HEK293 (cell line): ENCODE results near the gene DPEP1.

Source experiments
- CTCF ChIP-seq: fragments of 450-650 bp; formaldehyde crosslinking; IDR thresholded peaks from 2 replicates; pipeline ENCODE4 v1.5.1; 2016; ENCODE audit warnings: missing biosample characterization, missing genetic modification characterization
- GLIS1 ChIP-seq: fragments of 450-650 bp; formaldehyde crosslinking; IDR thresholded peaks from 2 replicates; pipeline ENCODE4 v1.5.1; 2016; ENCODE audit warnings: missing biosample characterization, missing genetic modification characterization
- GLIS2 ChIP-seq: fragments of 450-650 bp; formaldehyde crosslinking; IDR thresholded peaks from 2 replicates; pipeline ENCODE4 v1.5.1; 2016; ENCODE audit warnings: missing biosample characterization, missing genetic modification characterization
- KLF10 ChIP-seq: fragments of 450-650 bp; IDR thresholded peaks from 2 replicates; pipeline ENCODE4 v1.5.1; 2018; ENCODE audit warnings: missing biosample characterization, mild to moderate bottlenecking, missing genetic modification characterization
- KLF17 ChIP-seq: fragments of 450-650 bp; formaldehyde crosslinking; IDR thresholded peaks from 2 replicates; pipeline ENCODE4 v1.5.1; 2016; ENCODE audit warnings: missing biosample characterization, missing genetic modification characterization
- WT1 ChIP-seq: fragments of 450-650 bp; formaldehyde crosslinking; IDR thresholded peaks from 2 replicates; pipeline ENCODE4 v1.5.1; 2016; ENCODE audit warnings: missing biosample characterization, missing genetic modification characterization
- YY1 ChIP-seq: fragments of 450-650 bp; formaldehyde crosslinking; IDR thresholded peaks from 2 replicates; pipeline ENCODE4 v1.5.1; 2018; ENCODE audit warnings: missing biosample characterization, missing genetic modification characterization
- ZBTB21 ChIP-seq: fragments of 450-650 bp; formaldehyde crosslinking; IDR thresholded peaks from 2 replicates; pipeline ENCODE4 v1.5.1; 2017; ENCODE audit warnings: missing biosample characterization, missing genetic modification characterization
- ZEB2 ChIP-seq: fragments of 450-650 bp; formaldehyde crosslinking; IDR thresholded peaks from 2 replicates; pipeline ENCODE4 v1.5.1; 2016; ENCODE audit warnings: missing biosample characterization, missing genetic modification characterization
- ZIC2 ChIP-seq: fragments of 450-650 bp; formaldehyde crosslinking; IDR thresholded peaks from 2 replicates; pipeline ENCODE4 v1.5.1; 2016; ENCODE audit warnings: missing biosample characterization, missing genetic modification characterization
- ZNF16 ChIP-seq: fragments of 450-650 bp; formaldehyde crosslinking; IDR thresholded peaks from 2 replicates; pipeline ENCODE4 v1.5.1; 2016; ENCODE audit warnings: low read depth, missing biosample characterization, missing genetic modification characterization
- ZNF174 ChIP-seq: fragments of 450-650 bp; formaldehyde crosslinking; IDR thresholded peaks from 2 replicates; pipeline ENCODE4 v1.5.0; 2017; ENCODE audit warnings: missing biosample characterization, mild to moderate bottlenecking, missing genetic modification characterization
- ZNF221 ChIP-seq: fragments of 450-650 bp; formaldehyde crosslinking; IDR thresholded peaks from 2 replicates; pipeline ENCODE4 v1.5.1; 2017; ENCODE audit warnings: missing biosample characterization, missing genetic modification characterization, borderline replicate concordance
- ZNF223 ChIP-seq: fragments of 450-650 bp; formaldehyde crosslinking; IDR thresholded peaks from 2 replicates; pipeline ENCODE4 v1.5.1; 2016; ENCODE audit warnings: missing biosample characterization, missing genetic modification characterization
- ZNF266 ChIP-seq: fragments of 450-650 bp; formaldehyde crosslinking; IDR thresholded peaks from 2 replicates; pipeline ENCODE4 v1.5.1; 2016; ENCODE audit warnings: missing biosample characterization, missing genetic modification characterization, low read depth
- ZNF302 ChIP-seq: fragments of 450-650 bp; formaldehyde crosslinking; IDR thresholded peaks from 2 replicates; pipeline ENCODE4 v1.5.1; 2016; ENCODE audit warnings: missing biosample characterization, missing genetic modification characterization, low read depth
- ZNF341 ChIP-seq: fragments of 450-650 bp; formaldehyde crosslinking; IDR thresholded peaks from 2 replicates; pipeline ENCODE4; 2016; ENCODE audit warnings: low read depth, missing biosample characterization, missing genetic modification characterization
- ZNF398 ChIP-seq: fragments of 450-650 bp; formaldehyde crosslinking; IDR thresholded peaks from 2 replicates; pipeline ENCODE4 v1.5.1; 2017; ENCODE audit warnings: missing biosample characterization, missing genetic modification characterization
- ZNF48 ChIP-seq: fragments of 450-650 bp; formaldehyde crosslinking; IDR thresholded peaks from 2 replicates; pipeline ENCODE4 v1.5.1; 2016; ENCODE audit warnings: missing biosample characterization, missing genetic modification characterization
- ZNF510 ChIP-seq: fragments of 450-650 bp; formaldehyde crosslinking; IDR thresholded peaks from 2 replicates; pipeline ENCODE4 v1.5.1; 2018; ENCODE audit warnings: mild to moderate bottlenecking, missing genetic modification characterization, missing biosample characterization; ENCODE audit not compliant: insufficient replicate concordance
- ZNF513 ChIP-seq: fragments of 450-650 bp; IDR thresholded peaks from 2 replicates; pipeline ENCODE4 v1.5.1; 2018; ENCODE audit warnings: missing biosample characterization, missing genetic modification characterization
- ZNF514 ChIP-seq: fragments of 450-650 bp; formaldehyde crosslinking; IDR thresholded peaks from 2 replicates; pipeline ENCODE4 v1.5.1; 2016; ENCODE audit warnings: missing biosample characterization, missing genetic modification characterization
- ZNF521 ChIP-seq: fragments of 450-650 bp; formaldehyde crosslinking; IDR thresholded peaks from 2 replicates; pipeline ENCODE4 v1.5.1; 2017; ENCODE audit warnings: missing biosample characterization, mild to moderate bottlenecking, missing genetic modification characterization
- ZNF530 ChIP-seq: fragments of 450-650 bp; formaldehyde crosslinking; IDR thresholded peaks from 2 replicates; pipeline ENCODE4 v1.5.1; 2016; ENCODE audit warnings: low read depth, missing biosample characterization, missing genetic modification characterization
- ZNF561 ChIP-seq: fragments of 450-650 bp; IDR thresholded peaks from 2 replicates; pipeline ENCODE4 v1.5.1; 2018; ENCODE audit warnings: missing biosample characterization, missing genetic modification characterization, borderline replicate concordance
- ZNF610 ChIP-seq: fragments of 450-650 bp; formaldehyde crosslinking; IDR thresholded peaks from 2 replicates; pipeline ENCODE4 v1.5.1; 2016; ENCODE audit warnings: missing biosample characterization, missing genetic modification characterization, borderline replicate concordance
- ZNF639 ChIP-seq: fragments of 450-650 bp; formaldehyde crosslinking; IDR thresholded peaks from 2 replicates; pipeline ENCODE4 v1.5.1; 2016; ENCODE audit warnings: missing biosample characterization, missing genetic modification characterization
- ZNF664 ChIP-seq: fragments of 450-650 bp; formaldehyde crosslinking; IDR thresholded peaks from 2 replicates; pipeline ENCODE4 v1.5.1; 2016; ENCODE audit warnings: missing biosample characterization, missing genetic modification characterization
- ZNF791 ChIP-seq: fragments of 450-650 bp; formaldehyde crosslinking; IDR thresholded peaks from 2 replicates; pipeline ENCODE4 v1.5.1; 2016; ENCODE audit warnings: missing biosample characterization, missing genetic modification characterization
- ZNF830 ChIP-seq: fragments of 450-650 bp; IDR thresholded peaks from 2 replicates; pipeline ENCODE4 v1.5.0; 2018; ENCODE audit warnings: missing biosample characterization, missing genetic modification characterization, low read depth, mild to moderate bottlenecking, moderate library complexity
- ZSCAN30 ChIP-seq: fragments of 450-650 bp; IDR thresholded peaks from 2 replicates; pipeline ENCODE4 v1.5.1; 2018; ENCODE audit warnings: missing biosample characterization, mild to moderate bottlenecking, missing genetic modification characterization, moderate library complexity

The DPEP1 gene

GRCh38 chr16:89599451-89599858 lies 14.0 kb upstream of the DPEP1 start (continued):
- TF ChIP-seq ZNF510 (no peak), GLIS2 (tag by site-specific recombination) (no peak), ZIC2 (peak; percentile 44; the same call in 1 of the 2 replicates), ZNF221 (tag by site-specific recombination) (no peak), ZNF530 (tag by site-specific recombination) (no peak), ZBTB21 (no peak), ZNF513 (tag by site-specific recombination) (no peak), YY1 (tag by site-specific recombination) (no peak), ZNF791 (no peak), ZNF639 (no peak), ZNF398 (tag by site-specific recombination) (no peak), GLIS1 (tag by site-specific recombination) (no peak), ZNF514 (no peak), ZNF16 (tag by site-specific recombination) (no peak), WT1 (tag by site-specific recombination) (no peak), ZNF48 (tag by site-specific recombination) (no peak), ZNF521 (tag by site-specific recombination) (no peak), ZNF561 (tag by site-specific recombination) (no peak), ZNF830 (tag by site-specific recombination) (no peak), ZNF610 (tag by site-specific recombination) (no peak), ZNF341 (tag by site-specific recombination) (peak; percentile 87), KLF17 (tag by site-specific recombination) (peak; percentile 72), ZEB2 (tag by site-specific recombination) (0 out of 2 replicates have a peak, but pooled peaks have one; percentile 18), ZNF302 (no peak), CTCF (peak; percentile 33; the same call in 1 of the 2 replicates), ZNF223 (tag by site-specific recombination) (no peak), ZNF664 (no peak), ZNF266 (no peak), ZSCAN30 (tag by site-specific recombination) (no peak), KLF10 (tag by site-specific recombination) (no peak), ZNF174 (tag by site-specific recombination) (no peak)
